ENCODE data around the gene GINS3. TPM values are rescaled to one million over a fixed set of nuclear protein-coding genes. Genes with fewer than 3 reads are reported as not detected.

The GINS3 gene
- total RNA-seq, 1 experiment from 2014 or later, result 7.6 TPM

- in situ Hi-C loops (cut with HindIII; ENCODE audit: low pct_unique_long_range_greater_than_20kb, low sequenced_read_pairs), result no loop called here
- intact Hi-C loops (cut with micrococcal nuclease; ENCODE audit: unreplicated experiment), result no loop called here
- Histone ChIP-seq H3K4me3 (ENCODE audit: low read depth in 2 of 2, low read length in 2 of 2) (no peak overlapping the region), H3K27me3 (ENCODE audit: control insufficient read depth, insufficient read depth, low read length) (no peaks in the 10 kb centered on the region), H3K27ac (ENCODE audit: low read length) (no peak overlapping the region), H3K36me3 (ENCODE audit: control insufficient read depth, insufficient read depth, low read length) (no peaks in the 10 kb centered on the region), H3K9me3 (ENCODE audit: control insufficient read depth, insufficient read depth, low read depth, low read length) (no peaks in the 10 kb centered on the region), H3K4me1 (ENCODE audit: control insufficient read depth, insufficient read depth, low read length) (no peaks in the 10 kb centered on the region)
- no peak for DNase-seq (ENCODE audit: low read depth, low spot score)
- ChIA-PET POLR2A (no interaction called here), CTCF (no interaction called here)
- no peak for ATAC-seq
- BruUV-seq (replicated peaks), result no TSS peak
- TF ChIP-seq SIN3A (IDR thresholded peaks at IDR 0.05; ENCODE audit: borderline replicate concordance, insufficient read depth, low read depth, low read length), result no peak
- no peak for TF ChIP-seq CTCF (IDR thresholded peaks at IDR 0.05)
- TF ChIP-seq, protein P1, sequence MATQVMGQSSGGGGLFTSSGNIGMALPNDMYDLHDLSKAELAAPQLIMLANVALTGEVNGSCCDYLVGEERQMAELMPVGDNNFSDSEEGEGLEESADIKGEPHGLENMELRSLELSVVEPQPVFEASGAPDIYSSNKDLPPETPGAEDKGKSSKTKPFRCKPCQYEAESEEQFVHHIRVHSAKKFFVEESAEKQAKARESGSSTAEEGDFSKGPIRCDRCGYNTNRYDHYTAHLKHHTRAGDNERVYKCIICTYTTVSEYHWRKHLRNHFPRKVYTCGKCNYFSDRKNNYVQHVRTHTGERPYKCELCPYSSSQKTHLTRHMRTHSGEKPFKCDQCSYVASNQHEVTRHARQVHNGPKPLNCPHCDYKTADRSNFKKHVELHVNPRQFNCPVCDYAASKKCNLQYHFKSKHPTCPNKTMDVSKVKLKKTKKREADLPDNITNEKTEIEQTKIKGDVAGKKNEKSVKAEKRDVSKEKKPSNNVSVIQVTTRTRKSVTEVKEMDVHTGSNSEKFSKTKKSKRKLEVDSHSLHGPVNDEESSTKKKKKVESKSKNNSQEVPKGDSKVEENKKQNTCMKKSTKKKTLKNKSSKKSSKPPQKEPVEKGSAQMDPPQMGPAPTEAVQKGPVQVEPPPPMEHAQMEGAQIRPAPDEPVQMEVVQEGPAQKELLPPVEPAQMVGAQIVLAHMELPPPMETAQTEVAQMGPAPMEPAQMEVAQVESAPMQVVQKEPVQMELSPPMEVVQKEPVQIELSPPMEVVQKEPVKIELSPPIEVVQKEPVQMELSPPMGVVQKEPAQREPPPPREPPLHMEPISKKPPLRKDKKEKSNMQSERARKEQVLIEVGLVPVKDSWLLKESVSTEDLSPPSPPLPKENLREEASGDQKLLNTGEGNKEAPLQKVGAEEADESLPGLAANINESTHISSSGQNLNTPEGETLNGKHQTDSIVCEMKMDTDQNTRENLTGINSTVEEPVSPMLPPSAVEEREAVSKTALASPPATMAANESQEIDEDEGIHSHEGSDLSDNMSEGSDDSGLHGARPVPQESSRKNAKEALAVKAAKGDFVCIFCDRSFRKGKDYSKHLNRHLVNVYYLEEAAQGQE (IDR thresholded peaks at IDR 0.05; ENCODE audit: insufficient read depth in 1 of 2, low read depth in 2 of 2, low read length in 1 of 2), result no peak
- TF ChIP-seq TCF7L2 (IDR thresholded peaks at IDR 0.05; ENCODE audit: low read depth, low read length), result no peak
- TF ChIP-seq POLR2AphosphoS5 (IDR thresholded peaks at IDR 0.05; ENCODE audit: low read depth, low read length), result no peak
Observed at GRCh38 chr16:58377932-58378331, 14.3 kb upstream of the GINS3 start.

DNA sequence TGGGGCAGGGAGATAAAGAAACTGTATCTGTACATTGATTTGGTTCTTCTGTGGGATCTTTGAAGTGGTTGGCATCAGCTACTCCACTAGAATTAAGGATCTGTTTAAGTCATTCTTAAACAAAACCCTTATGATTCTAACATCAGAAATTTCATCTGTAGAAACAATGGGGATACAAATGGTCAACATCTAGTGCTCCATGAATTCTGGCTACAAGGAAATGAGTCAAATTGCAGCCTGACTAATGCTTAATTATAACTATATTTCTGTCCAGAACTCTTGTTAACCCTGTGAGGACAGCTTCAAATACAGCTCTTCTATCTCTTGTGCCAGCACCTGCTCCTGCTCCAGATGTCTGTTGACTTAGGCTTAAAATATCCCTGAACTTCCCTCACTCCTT, 13.9 kb upstream of the GINS3 start:
- H3K27ac ChIP-seq (ENCODE audit: low read length), result no peak overlapping the region
- no peaks in the 10 kb centered on the region for H3K36me3 ChIP-seq (ENCODE audit: control insufficient read depth, insufficient read depth, low read length)
- CTCF ChIA-PET, result no interaction called here
- in situ Hi-C loops (cut with HindIII; ENCODE audit: low pct_unique_long_range_greater_than_20kb, low sequenced_read_pairs) (no loop called here), intact Hi-C loops (cut with micrococcal nuclease; ENCODE audit: unreplicated experiment) (no loop called here)
- BruUV-seq (replicated peaks), result no TSS peak
- H3K4me3 ChIP-seq (ENCODE audit: low read depth in 2 of 2, low read length in 2 of 2), result no peak overlapping the region
- H3K27me3 ChIP-seq (ENCODE audit: control insufficient read depth, insufficient read depth, low read length), result no peaks in the 10 kb centered on the region
- POLR2A ChIA-PET, result no interaction called here
- DNase-seq (ENCODE audit: low read depth, low spot score), result no peak
- ATAC-seq, result no peak
- TF ChIP-seq CTCF (IDR thresholded peaks at IDR 0.05) (no peak), SIN3A (IDR thresholded peaks at IDR 0.05; ENCODE audit: borderline replicate concordance, insufficient read depth, low read depth, low read length) (no peak), POLR2AphosphoS5 (IDR thresholded peaks at IDR 0.05; ENCODE audit: low read depth, low read length) (no peak), TCF7L2 (IDR thresholded peaks at IDR 0.05; ENCODE audit: low read depth, low read length) (no peak)
- TF ChIP-seq, protein P1 (IDR thresholded peaks at IDR 0.05; ENCODE audit: insufficient read depth in 1 of 2, low read depth in 2 of 2, low read length in 1 of 2), result no peak
- no peaks in the 10 kb centered on the region for H3K4me1 ChIP-seq (ENCODE audit: control insufficient read depth, insufficient read depth, low read length)
- no peaks in the 10 kb centered on the region for H3K9me3 ChIP-seq (ENCODE audit: control insufficient read depth, insufficient read depth, low read depth, low read length)
